SHP77 treated with DMSO at 0.1 percent for 48 hours (cell line): ENCODE data around the gene ARHGEF18.
"Not testable (repeated sequence)": the region's sequence is repeated elsewhere in the genome, so short reads cannot be mapped to it uniquely, and the experiment has no call there.

Experiments
- DNase-seq: peaks from one replicate; lab custom pipeline; 2025; lab: John Stamatoyannopoulos, UW

The ARHGEF18 gene

DNA sequence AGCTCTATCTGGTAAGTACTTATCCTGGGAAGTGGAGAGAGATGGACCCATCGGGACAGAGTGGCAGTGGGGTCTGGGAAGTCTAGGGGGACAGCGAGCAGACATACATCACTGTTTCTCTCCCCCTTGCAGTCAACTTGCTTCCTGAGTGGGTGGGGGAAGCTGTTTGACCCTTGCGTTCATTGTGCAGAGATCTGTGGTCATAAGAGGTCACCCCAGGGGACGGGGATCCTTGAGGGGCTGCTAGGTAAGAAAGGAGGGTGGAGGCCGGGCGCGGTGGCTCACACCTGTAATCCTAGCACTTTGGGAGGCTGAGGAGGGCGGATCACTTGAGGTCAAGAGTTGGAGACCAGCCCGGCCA, 474 bp downstream of the ARHGEF18 start:
- no peak for DNase-seq

DNA sequence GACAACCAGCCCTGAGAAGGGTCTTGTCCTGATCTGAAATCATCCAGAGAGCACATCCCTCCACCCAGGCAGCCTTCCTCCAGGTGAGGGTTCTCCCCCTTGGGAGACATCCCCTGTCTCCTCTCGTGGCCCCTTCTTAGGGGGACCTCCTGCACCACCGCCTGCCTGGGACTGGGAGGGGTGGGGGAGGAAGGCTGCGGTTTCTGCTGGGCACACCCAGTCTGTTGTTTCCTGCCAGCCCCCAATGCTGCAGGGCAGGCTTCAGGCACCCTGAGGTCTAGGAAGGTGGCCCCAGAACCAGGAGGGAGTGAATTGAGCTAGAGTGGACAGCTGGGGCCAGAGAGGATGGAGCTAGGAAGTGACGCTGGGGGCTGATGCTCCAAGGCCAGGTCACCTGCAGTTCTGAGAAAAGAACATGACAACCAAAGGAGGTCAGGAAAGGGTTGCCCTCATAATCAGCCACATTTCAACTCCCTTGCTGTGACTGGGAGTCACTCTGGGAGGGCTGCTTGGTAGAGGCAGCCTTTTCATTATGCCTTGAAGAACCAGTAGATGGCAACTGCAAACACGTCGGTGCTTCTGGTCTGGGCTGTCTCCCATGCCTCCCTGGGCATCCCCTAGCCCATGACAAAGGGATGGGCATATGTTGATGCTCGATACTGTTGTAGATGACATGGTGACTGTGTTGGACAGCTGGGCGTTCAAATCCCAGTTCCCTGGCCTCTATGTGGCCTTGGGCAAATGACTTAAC, 1.4 kb downstream of the ARHGEF18 start:
- DNase-seq: no peak

DNA sequence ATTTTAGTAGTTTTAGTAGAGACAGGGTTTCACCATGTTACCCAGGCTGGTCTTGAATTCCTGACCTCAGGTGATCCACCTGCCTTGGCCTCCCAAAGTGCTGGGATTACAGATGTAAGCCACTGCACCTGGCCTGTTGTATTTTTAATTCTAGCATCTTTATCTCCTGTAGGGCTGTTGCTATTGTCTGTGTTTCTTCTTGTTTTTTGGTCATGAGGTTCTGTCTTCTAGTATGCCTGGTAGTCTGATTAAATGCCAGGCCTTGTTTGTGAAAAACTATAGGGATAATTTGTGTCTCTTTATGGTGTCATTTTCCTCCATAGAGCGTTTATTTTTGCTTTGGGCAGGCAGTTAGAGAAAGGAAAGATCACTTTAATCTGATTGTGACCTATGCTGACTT, 3.1 kb downstream of the ARHGEF18 start:
- DNase-seq: no peak

DNA sequence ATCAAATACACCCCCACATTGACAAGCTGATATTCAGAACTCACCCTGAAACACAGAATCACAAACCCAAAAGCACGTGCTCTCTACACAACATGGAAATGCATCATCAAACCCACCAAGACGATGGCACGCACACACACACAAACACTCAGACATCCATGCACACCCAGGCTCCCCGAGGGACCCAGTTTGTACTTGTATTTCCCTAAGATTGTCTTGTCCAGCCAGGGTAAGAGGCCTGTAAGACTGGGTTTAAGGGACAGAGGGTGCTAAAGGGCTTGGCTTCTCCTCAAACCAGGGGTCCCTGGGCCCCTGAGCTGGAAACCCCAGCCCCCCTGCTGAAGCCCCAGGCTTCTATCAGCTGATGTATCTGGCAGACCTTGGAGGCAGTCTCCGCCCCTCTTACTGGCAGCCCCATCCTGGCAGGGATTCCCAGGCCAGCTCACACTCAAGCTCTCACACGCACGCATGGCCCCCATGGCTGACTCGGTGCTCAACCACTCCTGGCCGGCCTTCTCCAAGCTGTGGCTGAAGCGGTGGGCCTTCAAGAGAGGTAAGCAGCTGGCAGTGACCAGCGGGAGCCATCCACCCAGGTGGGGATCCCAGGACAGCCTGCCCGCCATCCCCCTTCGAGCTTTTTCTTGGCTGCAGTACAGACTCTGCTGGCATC, 6.5 kb downstream of the ARHGEF18 start:
- DNase-seq: no peak

DNA sequence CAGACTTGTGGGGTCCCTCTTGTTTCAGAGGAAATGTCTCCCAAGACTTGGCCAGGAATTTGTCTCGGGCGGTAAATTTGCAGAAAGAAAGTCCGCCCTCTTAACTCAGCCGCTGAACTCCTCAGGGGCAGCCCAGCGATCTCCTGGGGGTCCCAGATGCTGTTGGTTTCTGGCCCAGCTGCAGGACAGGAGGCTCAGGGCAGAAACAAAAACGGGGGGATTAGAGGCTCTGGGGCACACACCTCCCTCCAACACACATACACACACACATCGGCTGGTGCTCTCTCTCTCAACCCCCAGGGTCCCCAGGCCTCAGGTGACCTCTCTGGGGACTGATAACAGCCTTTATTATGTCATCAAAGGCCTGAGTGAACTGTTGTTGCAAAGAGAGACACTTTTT, 7.1 kb downstream of the ARHGEF18 start:
- no peak for DNase-seq

DNA sequence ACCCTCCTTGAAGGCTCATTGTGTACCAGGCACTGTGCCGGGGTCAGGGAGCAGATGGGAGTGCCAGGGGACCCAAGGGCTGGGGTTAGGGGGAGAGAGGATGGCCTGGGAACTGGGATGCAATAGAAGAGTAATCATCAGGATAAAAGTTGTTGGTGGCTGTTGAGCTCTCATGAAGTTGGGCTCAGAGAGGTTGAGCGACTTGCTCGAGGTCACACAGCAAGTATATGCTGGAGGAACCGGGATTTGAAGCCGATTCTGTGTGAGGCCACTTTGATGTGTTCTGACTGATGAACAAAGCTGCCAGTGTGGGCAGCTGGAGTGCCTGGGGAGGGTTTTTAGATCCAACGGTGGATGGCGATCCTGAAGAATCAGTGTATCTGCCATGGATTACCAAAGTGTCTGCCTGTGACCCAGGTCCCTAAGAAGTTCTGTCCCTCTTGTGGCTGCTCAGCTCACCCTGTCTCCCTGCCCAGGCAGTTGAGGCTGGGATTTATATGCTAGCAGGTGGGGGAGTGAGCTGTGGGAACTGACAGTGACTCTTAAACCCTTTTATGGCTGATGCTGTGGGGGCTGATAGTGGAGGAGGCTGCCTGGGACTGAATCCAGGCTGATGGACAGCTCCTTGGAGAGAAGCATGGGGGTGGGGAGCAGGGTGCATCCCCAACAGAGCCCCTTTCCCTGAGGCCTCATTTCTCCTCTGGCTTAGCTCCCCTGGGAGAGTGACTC, 8.3 kb downstream of the ARHGEF18 start:
- DNase-seq: no peak

DNA sequence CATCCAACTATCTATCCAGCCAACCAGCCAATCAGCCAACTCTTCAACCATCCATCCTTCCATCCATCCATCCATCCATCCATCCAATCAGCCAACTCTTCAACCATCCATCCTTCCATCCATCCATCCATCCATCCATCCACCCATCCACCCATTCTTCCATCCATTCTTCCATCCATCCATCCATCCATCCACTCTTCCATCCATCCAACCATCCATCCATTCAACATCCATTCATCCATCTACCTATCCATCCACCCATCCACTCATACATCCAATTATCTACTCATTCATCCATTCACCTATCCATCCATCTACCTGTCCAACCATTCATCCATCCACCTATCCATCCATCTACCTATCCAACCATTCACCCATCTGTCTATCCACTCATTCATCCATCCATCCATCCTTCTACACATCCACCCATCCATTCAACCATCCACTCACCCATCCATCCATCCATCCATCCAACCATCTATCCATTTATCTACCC, 9.4 kb downstream of the ARHGEF18 start:
- DNase-seq: no peak

DNA sequence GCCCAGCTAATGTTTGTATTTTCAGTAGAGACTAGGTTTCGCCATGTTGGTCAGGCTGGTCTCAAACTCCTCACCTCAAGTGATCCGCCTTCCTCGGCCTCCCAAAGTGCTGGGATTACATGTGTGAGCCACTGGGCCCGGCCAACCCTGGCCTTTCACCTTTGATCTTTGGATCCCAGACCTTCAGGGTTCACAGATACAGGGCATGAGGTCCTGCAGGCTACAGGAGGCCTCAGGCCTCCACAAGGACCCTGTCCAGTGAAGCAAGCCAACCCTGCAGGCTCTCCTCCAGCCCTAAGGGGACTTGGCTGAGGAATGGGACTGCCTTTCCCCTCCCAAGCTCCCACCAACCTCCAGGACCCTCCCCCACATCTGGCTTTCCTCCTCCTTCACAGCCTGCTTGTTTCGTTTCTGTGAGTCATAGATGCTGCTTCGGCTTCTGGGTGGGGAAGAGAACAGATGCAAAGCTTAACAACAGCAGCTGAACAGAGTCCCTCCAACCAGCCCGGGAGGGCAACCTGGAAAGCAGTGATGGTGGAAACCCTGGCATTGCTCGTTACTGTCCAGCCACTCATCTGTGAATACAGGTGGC, 11.8 kb downstream of the ARHGEF18 start:
- DNase-seq: no peak

- DNase-seq: no peak
Observed at GRCh38 chr19:7363225-7363624, 14.5 kb downstream of the ARHGEF18 start.

GRCh38 chr19:7366701-7367420, 18.1 kb downstream of the ARHGEF18 start:
- peak; percentile 24 for DNase-seq

GRCh38 chr19:7368456-7368855, 19.7 kb downstream of the ARHGEF18 start:
- no peak for DNase-seq

GRCh38 chr19:7368866-7369265, 20.1 kb downstream of the ARHGEF18 start:
- not testable (repeated sequence) for DNase-seq

GRCh38 chr19:7370546-7370945, 21.8 kb downstream of the ARHGEF18 start:
- DNase-seq: no peak

GRCh38 chr19:7371001-7371400, 22.3 kb downstream of the ARHGEF18 start:
- DNase-seq: no peak

- DNase-seq: no peak
Observed at GRCh38 chr19:7372810-7373209, 24.1 kb downstream of the ARHGEF18 start.

- no peak for DNase-seq
Observed at GRCh38 chr19:7373862-7374261, 25.1 kb downstream of the ARHGEF18 start.

- DNase-seq: no peak
Observed at GRCh38 chr19:7376151-7376852, 27.6 kb downstream of the ARHGEF18 start.

DNA sequence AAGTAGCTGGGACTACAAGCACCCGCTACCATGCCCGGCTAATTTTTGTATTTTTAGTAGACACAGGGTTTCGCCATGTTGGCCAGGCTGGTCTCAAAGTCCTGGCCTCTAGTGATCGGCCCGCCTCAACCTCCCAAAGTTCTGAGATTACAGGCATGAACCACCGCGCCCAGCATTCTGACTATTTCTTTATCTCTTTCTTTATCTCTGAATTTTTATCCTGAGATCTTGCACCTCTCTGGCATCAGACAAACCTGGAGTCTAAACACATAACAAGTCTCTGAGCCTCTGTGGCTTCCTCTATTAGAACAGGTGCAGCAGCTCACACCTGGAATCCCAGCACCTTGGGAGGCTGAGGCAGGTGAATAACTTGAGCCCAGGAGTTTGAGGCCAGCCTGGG, 28.5 kb downstream of the ARHGEF18 start:
- no peak for DNase-seq

DNA sequence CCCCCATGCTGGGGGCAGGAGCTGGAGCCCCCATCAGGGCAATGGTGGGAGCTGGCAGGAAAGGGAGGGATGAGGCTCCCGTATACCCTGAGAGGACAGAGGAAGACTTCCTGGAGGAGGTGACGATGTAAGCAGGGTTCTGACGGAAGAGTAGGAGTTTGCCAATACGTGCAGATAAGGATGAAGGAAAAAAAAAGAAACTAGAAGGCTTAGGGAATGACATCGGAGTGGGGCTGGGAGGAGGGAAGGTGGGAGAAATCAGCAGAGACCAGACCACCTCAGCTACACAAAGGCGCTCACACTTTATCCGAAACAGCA, 32.3 kb downstream of the ARHGEF18 start:
- DNase-seq: no peak

- DNase-seq: no peak
Observed at GRCh38 chr19:7382694-7383093, 34.0 kb downstream of the ARHGEF18 start.

DNA sequence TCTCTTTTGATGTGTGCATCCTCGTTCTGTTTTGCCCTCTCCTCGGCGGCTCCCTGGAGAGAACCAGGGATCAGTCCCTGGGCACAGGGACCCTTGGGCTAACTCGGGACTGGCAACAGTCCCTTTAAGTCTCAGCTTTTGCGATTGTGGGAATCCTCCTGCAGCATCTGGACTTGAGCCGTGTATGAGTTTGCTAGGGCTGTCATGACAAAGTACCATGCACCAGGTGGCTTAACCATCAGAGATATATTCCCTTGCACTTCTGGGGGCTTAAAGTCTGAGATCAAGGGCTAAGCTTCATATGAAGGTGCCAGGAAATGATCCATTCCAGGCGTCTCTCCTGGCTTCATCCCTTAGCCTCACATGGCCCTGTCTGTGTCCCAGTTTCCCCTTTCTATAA, 34.5 kb downstream of the ARHGEF18 start:
- no peak for DNase-seq
